Right lobe of liver (tissue), 6 donors: ENCODE results near the gene SAP30BP. TPM values are rescaled to one million over a fixed set of nuclear protein-coding genes. Genes with fewer than 3 reads are reported as not detected.

Experiments used
- ATAC-seq, 4 donors: fragments of 200-7000 bp; cut with Tn5 transposase; one replicate each; pipeline ENCODE4 v1.9.1; 2020; ENCODE audit warnings: mild to moderate bottlenecking in 4 of 4, moderate library complexity in 4 of 4
- DNase-seq, 3 donors: peaks; one replicate each; pipeline ENCODE4 v3.0.0-alpha.2; 2020
- H3K27ac ChIP-seq, 3 donors: fragments of 200-600 bp; one replicate each; pipeline ENCODE4 v1.8.0; 2022
- H3K27me3 ChIP-seq, 2 donors: fragments of 200-600 bp; one replicate each; pipeline ENCODE4 v1.8.0; 2022
- H3K36me3 ChIP-seq, 4 donors: fragments of 200-600 bp; sonication (generic) in 1 of 4; one replicate each; pipeline versions ENCODE4 v1.5.1 to v1.8.0; 2017 to 2022; ENCODE audit warnings: control low read depth in 1 of 4
- H3K4me1 ChIP-seq, 4 donors: fragments of 200-600 bp; sonication (generic) in 1 of 4; one replicate each; pipeline versions ENCODE4 v1.5.1 to v1.8.0; 2017 to 2022; ENCODE audit warnings: control low read depth in 1 of 4
- H3K4me3 ChIP-seq, 3 donors: fragments of 200-600 bp; one replicate each; pipeline ENCODE4 v1.8.0; 2022
- H3K9me3 ChIP-seq, 4 donors: fragments of 200-600 bp; sonication (generic) in 1 of 4; one replicate each; pipeline versions ENCODE4 v1.5.1 to v1.8.0; 2017 to 2022; ENCODE audit warnings: control low read depth in 1 of 4
- CTCF ChIP-seq, 4 donors: fragments of 200-600 bp in 3 of 4; fragments of 450-650 bp in 1 of 4; IDR thresholded peaks; one replicate each; pipeline versions ENCODE4 v1.5.1 to v1.8.0; 2016 to 2022; ENCODE audit warnings: antibody characterized with exemption in 4 of 4, mild to moderate bottlenecking in 2 of 4
- POLR2A ChIP-seq: fragments of 450-650 bp; IDR thresholded peaks from one replicate; pipeline ENCODE4 v1.6.1; 2017; ENCODE audit warnings: antibody characterized with exemption, mild to moderate bottlenecking
- WGBS: methylation state at CpG from one replicate; pipeline ENCODE4 v1.1.6; 2018; ENCODE audit warnings: low coverage, low lambda C conversion rate; ENCODE audit not compliant: insufficient coverage; ENCODE audit errors: missing lambda C conversion rate; 5-methylcytosine and 5-hydroxymethylcytosine counted together
- intact Hi-C, 2 donors: fragments of 100-400 bp; cut with DNase I; formaldehyde crosslinking; loops; one replicate each; pipeline versions ENCODE4 v1.11.2 to v1.14.1; 2022
- total RNA-seq, 6 experiments: library from RNA; depleted of rRNA in 2 of 6; stranded (reverse); fragments of >200 nt in 2 of 6; fragmentation: NEBNext Ultra II Directional in 3 of 6; extraction: Animal tissue kit (Norgen Biotek cat#: 25700) in 3 of 6; gene quantifications; one replicate each; pipeline versions ENCODE4 v1.1.0 to v1.2.4, GENCODE V29; 2016 to 2023
- donor health status: DM: no; HTN: yes; CAD: no.
- donor health status: DM: no; HTN: no; CAD: no.
- donor health status: DM: no; HTN: no; CAD: no.
- donor health status: DM: no; HTN: yes; CAD: no.
- donor health status: DM: no; HTN: yes; CAD: no.

SAP30BP gene
- total RNA-seq, 6 experiments from 2014 or later: 24.0 to 36.0 (median 27.0) TPM

DNA sequence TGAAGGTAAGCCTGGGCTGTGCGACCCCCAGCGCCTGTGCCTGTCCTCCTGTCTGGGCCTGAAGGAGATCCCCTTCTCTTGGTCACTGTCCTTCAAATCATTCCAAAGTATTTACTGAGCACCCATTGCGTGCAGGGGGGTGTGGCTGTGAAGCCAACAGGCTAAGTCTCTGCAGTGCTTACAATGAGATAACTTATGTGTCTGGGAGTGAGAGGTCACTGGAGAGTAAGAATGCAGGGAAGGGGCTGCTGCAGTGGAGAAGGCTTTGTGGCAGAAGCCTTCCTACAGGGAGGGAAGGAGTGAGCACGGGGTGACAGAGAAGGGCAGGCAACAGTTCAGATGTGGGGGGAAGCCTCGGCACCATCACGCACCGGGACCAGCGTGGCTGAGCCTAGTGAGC is 45.1 kb upstream of the SAP30BP start:
- no peak for ATAC-seq
- Histone ChIP-seq H3K4me3 (no peak overlapping the region), H3K27me3 (no peaks in the 10 kb centered on the region), H3K9me3 (no peaks in the 10 kb centered on the region), H3K27ac (no peak overlapping the region), H3K36me3 (peaks cover 0 to 17% (median 2%) of the 10 kb centered on the region in 4 donors), H3K4me1 (no peaks in the 10 kb centered on the region)
- intact Hi-C loops: no loop called here
- no peak for DNase-seq
- TF ChIP-seq POLR2A: no peak
- no peak for TF ChIP-seq CTCF (IDR thresholded peaks at IDR 0.05)
- WGBS: 82% methylated on average over 5 of the region's 8 CpGs

GRCh38 chr17:75622771-75623273 is 44.3 kb upstream of the SAP30BP start:
- WGBS: 84% methylated on average over 8 of the region's 15 CpGs
- Histone ChIP-seq H3K4me3 (no peak overlapping the region), H3K4me1 (no peaks in the 10 kb centered on the region), H3K27ac (no peak overlapping the region), H3K9me3 (no peaks in the 10 kb centered on the region), H3K36me3 (peaks cover 0 to 17% (median 3%) of the 10 kb centered on the region in 4 donors), H3K27me3 (no peaks in the 10 kb centered on the region)
- TF ChIP-seq POLR2A: no peak
- no peak for TF ChIP-seq CTCF (IDR thresholded peaks at IDR 0.05)
- DNase-seq (no peak), ATAC-seq (no peak)
- intact Hi-C loops: no loop called here

GRCh38 chr17:75623386-75623785 is 43.8 kb upstream of the SAP30BP start:
- intact Hi-C loops: no loop called here
- 80% methylated on average over 2 of the region's 9 CpGs for WGBS
- DNase-seq: no peak
- H3K4me3 ChIP-seq: no peak overlapping the region
- H3K27me3 ChIP-seq: no peaks in the 10 kb centered on the region
- H3K27ac ChIP-seq: no peak overlapping the region
- peaks cover 0 to 13% (median 3%) of the 10 kb centered on the region in 4 donors for H3K36me3 ChIP-seq
- TF ChIP-seq POLR2A (no peak), CTCF (IDR thresholded peaks at IDR 0.05) (no peak)
- no peaks in the 10 kb centered on the region for H3K4me1 ChIP-seq
- H3K9me3 ChIP-seq: no peaks in the 10 kb centered on the region
- ATAC-seq: no peak

GRCh38 chr17:75624021-75624420 is 43.1 kb upstream of the SAP30BP start:
- 60% methylated on average over 1 of the region's 12 CpGs for WGBS
- Histone ChIP-seq H3K36me3 (peaks cover 0 to 10% (median 3%) of the 10 kb centered on the region in 4 donors), H3K9me3 (no peaks in the 10 kb centered on the region), H3K27ac (no peak overlapping the region), H3K4me1 (no peaks in the 10 kb centered on the region), H3K27me3 (no peaks in the 10 kb centered on the region), H3K4me3 (no peak overlapping the region)
- DNase-seq (no peak), ATAC-seq (no peak)
- TF ChIP-seq CTCF (IDR thresholded peaks at IDR 0.05) (no peak), POLR2A (no peak)
- intact Hi-C loops: no loop called here
